K562 (cell line): ENCODE results near the gene RAI14. TPM values are rescaled to one million over a fixed set of nuclear protein-coding genes. Genes with fewer than 3 reads are reported as not detected.

Source experiments
- ATAC-seq: fragments of 200-7000 bp; cut with Tn5 transposase; 3 replicates; pipeline ENCODE4 v1.9.1; 2020; ENCODE audit warnings: moderate library complexity
- BruUV-seq: library from RNA; stranded (reverse); fragments of 400-500 nt; replicated peaks from 2 replicates; lab custom pipeline; 2021; lab: Mats Ljungman, UMichigan
- CTCF ChIA-PET: fragments of 300-600 bp; formaldehyde crosslinking; extraction: SDS; loops from one replicate; lab custom pipeline; 2021; ENCODE audit warnings: low intra/inter-chr PET ratio; lab: Yijun Ruan, JAX
- POLR2A ChIA-PET: fragments of 300-600, 350-650 bp; sonication (Branson Sonifier 250); formaldehyde crosslinking; extraction: SDS; loops from one replicate; lab custom pipeline; 2021; ENCODE audit warnings: antibody characterized with exemption, inconsistent platforms; lab: Yijun Ruan, JAX
- DNase-seq, 4 experiments: peaks; one replicate each; pipeline versions ENCODE4 v3.0.0 to v3.0.0-alpha.2; 2011 to 2018; ENCODE audit warnings: low spot score in 3 of 4, mixed read lengths in 3 of 4; ENCODE audit errors: extremely low read depth in 1 of 4
- FAIRE-seq: peaks from 2 replicates; lab custom pipeline; 2011; peaks lifted over from hg19 to GRCh38; lab: Jason Lieb, UNC
- H2AFZ ChIP-seq: 2 replicates; pipeline ENCODE4 v1.6.0; 2011; ENCODE audit warnings: low read depth, low read length, control low read depth, inconsistent platforms
- H3K27ac ChIP-seq: fragments of 200-600 bp; 3 replicates; pipeline ENCODE4 v1.8.0; 2011; ENCODE audit warnings: low read depth, mild to moderate bottlenecking, control low read depth, inconsistent platforms, low read length, moderate library complexity, mixed read lengths; ENCODE audit errors: extremely low read depth
- H3K27me3 ChIP-seq, 2 experiments: fragments of 300-600 bp in 1 of 2; 2 replicates in 1 of 2; 3 replicates in 1 of 2; pipeline versions ENCODE4 v1.6.0 to v1.8.0; 2011; ENCODE audit warnings: inconsistent platforms in 2 of 2, low read length in 2 of 2, mild to moderate bottlenecking in 1 of 2, mixed read lengths in 1 of 2, moderate library complexity in 1 of 2; ENCODE audit not compliant: control insufficient read depth in 2 of 2, insufficient read depth in 2 of 2
- H3K36me3 ChIP-seq: fragments of 300-600 bp; 3 replicates; pipeline ENCODE4 v1.8.0; 2011; ENCODE audit warnings: mild to moderate bottlenecking, low read length, inconsistent platforms; ENCODE audit not compliant: control insufficient read depth, insufficient read depth
- H3K4me1 ChIP-seq, 2 experiments: fragments of 200-600 bp in 1 of 2; replicated peaks in 1 of 2; 2 replicates in 1 of 2; 3 replicates in 1 of 2; pipeline versions ENCODE4 v1.5.1 to v1.8.0; 2011; ENCODE audit warnings: inconsistent platforms in 2 of 2, low read length in 2 of 2, mild to moderate bottlenecking in 1 of 2, mixed read lengths in 1 of 2, moderate library complexity in 1 of 2; ENCODE audit not compliant: control insufficient read depth in 2 of 2, insufficient read depth in 2 of 2
- H3K4me2 ChIP-seq: 2 replicates; pipeline ENCODE4 v1.6.1; 2011; ENCODE audit warnings: low read length, control low read depth, inconsistent platforms, mixed read lengths; ENCODE audit not compliant: insufficient read depth
- H3K4me3 ChIP-seq: fragments of 200-600 bp; sonication (generic), shearing (Covaris generic); 2 replicates; pipeline ENCODE4 v1.5.1; 2016; ENCODE audit warnings: control low read depth, inconsistent platforms
- H3K79me2 ChIP-seq: fragments of 200-600 bp; 3 replicates; pipeline ENCODE4 v1.8.0; 2011; ENCODE audit warnings: low read length, inconsistent platforms; ENCODE audit not compliant: control insufficient read depth, insufficient read depth
- H3K9ac ChIP-seq, 2 experiments: 2 replicates each; pipeline versions ENCODE4 v1.6.0 to v1.6.1; 2011; ENCODE audit warnings: low read depth in 2 of 2, low read length in 2 of 2, control low read depth in 1 of 2, inconsistent platforms in 1 of 2, mild to moderate bottlenecking in 1 of 2, mixed read lengths in 1 of 2; ENCODE audit not compliant: insufficient read depth in 1 of 2
- H3K9me1 ChIP-seq: one replicate; pipeline ENCODE4 v1.6.0; 2011; ENCODE audit warnings: inconsistent platforms, mild to moderate bottlenecking, low read length, moderate library complexity; ENCODE audit not compliant: control insufficient read depth, insufficient read depth
- H3K9me3 ChIP-seq: replicated peaks from 2 replicates; pipeline ENCODE4 v1.5.1; 2011; ENCODE audit warnings: low read depth, low read length, inconsistent platforms; ENCODE audit not compliant: control insufficient read depth, insufficient read depth
- H4K20me1 ChIP-seq: replicated peaks from 2 replicates; pipeline ENCODE4 v1.6.1; 2011; ENCODE audit warnings: low read length, inconsistent platforms, mixed read lengths; ENCODE audit not compliant: control insufficient read depth, insufficient read depth
- AFF4 ChIP-seq: sonication (generic); formaldehyde crosslinking; IDR thresholded peaks from 2 replicates; pipeline ENCODE4 v1.8.0; 2023; ENCODE audit warnings: mild to moderate bottlenecking, missing genetic modification reagents
- POLR2H ChIP-seq: IDR thresholded peaks from 2 replicates; pipeline ENCODE4 v1.6.1; 2016; ENCODE audit warnings: missing genetic modification characterization, low read depth, mild to moderate bottlenecking, control low read depth, missing compliant biosample characterization, moderate library complexity
- YBX1 ChIP-seq: fragments of 450-650 bp; IDR thresholded peaks from 2 replicates; pipeline ENCODE4 v1.7.1; 2016; ENCODE audit warnings: mild to moderate bottlenecking
- ZC3H8 ChIP-seq: fragments of 450-650 bp; IDR thresholded peaks from 2 replicates; pipeline ENCODE4 v1.6.1; 2017
- ZNF212 ChIP-seq: fragments of 450-650 bp; formaldehyde crosslinking; IDR thresholded peaks from 2 replicates; pipeline ENCODE4 v1.4.0; 2020; ENCODE audit warnings: mild to moderate bottlenecking
- ZNF224 ChIP-seq: sonication (generic); formaldehyde crosslinking; IDR thresholded peaks from 2 replicates; pipeline ENCODE4 v1.8.0; 2022; ENCODE audit warnings: mild to moderate bottlenecking, missing genetic modification reagents
- WGBS: fragments of 100-300 bp; shearing (Covaris generic); methylation state at CpG from one replicate; pipeline ENCODE4 v1.1.6; 2016; ENCODE audit warnings: low coverage, mixed read lengths; ENCODE audit not compliant: insufficient coverage; ENCODE audit errors: missing lambda C conversion rate; 5-methylcytosine and 5-hydroxymethylcytosine counted together
- in situ Hi-C: fragments of 300-500 bp; cut with MboI; formaldehyde crosslinking; loops from 4 replicates; pipeline ENCODE4 v1.15.0; 2018; ENCODE audit warnings: inconsistent platforms, mixed read lengths
- intact Hi-C: fragments of 100-400 bp; cut with micrococcal nuclease; formaldehyde crosslinking; loops from 2 replicates; pipeline ENCODE4 v1.14.2; 2022
- polyA plus RNA-seq, 8 experiments: library from polyadenylated mRNA; depleted of rRNA in 4 of 8; stranded (reverse) in 5 of 8; unstranded in 3 of 8; fragments of >200 nt; fragmentation: Nextera tagmentation in 2 of 8; fragmentation: Illumina TruSeq in 1 of 8; extraction: Ambion mirVana in 2 of 8; extraction: Trizol in 1 of 8; gene quantifications; 2 replicates each; pipeline versions ENCODE4 v1.2.1 to v1.2.3, GENCODE V29; 2011 to 2014; ENCODE audit warnings: inconsistent platforms in 1 of 8, missing spikeins in 1 of 8
- total RNA-seq, 7 experiments: library from RNA; depleted of rRNA in 6 of 7; stranded (reverse); fragments of >200 nt in 6 of 7; fragmentation: Illumina TruSeq in 2 of 7; extraction: Trizol in 2 of 7; gene quantifications; 2 replicates each; pipeline versions ENCODE4 v1.2.1 to v1.2.3, GENCODE V29; 2011 to 2021; ENCODE audit warnings: low replicate concordance in 1 of 7
- TF ChIP-seq, protein P1 (sequence below): fragments of 250-450 bp; sonication (Bioruptor Pico); IDR thresholded peaks from 2 replicates; pipeline ENCODE4 v1.5.0; 2022; ENCODE audit warnings: mild to moderate bottlenecking

RAI14 gene
- total and polyA plus RNA-seq, 9 of the 15 experiments (the other 6 are each of a cell fraction or from before 2014, with no cell fraction given): 11.3 to 82.5 (median 34.8) TPM

DNA sequence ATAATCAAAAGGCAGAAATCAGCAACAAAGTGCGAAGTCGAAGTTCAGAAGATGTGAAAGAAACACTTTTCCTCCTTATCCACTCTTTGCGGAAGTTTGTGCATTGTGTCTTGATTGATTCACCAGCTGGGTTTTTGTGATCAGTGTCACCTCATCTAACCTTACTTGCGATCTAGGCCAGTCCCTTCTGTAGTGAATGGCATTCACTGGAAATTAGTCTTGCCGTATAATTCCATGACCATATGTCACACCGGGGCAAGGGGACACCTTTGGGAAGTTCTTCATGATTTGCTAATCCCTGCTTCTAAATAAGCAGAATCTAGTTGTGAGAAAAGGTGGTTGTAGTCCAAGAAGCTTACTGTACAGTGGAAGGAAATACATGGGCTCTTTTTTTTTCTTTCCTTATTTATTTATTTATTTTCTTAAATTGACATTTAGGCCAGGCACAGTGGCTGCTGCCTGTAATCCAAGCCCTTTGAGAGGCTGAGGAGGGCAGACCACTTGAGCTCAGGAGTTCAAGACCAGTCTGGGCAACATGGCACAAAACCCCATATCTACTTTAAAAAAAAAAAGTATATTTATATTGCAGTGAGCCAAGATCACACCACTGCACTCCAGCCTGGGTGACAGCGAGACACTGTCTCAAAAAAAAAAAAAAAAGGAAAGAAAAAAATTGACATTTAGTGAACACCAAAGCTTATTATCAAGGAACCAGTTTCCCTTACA is 7.8 kb downstream of the RAI14 start:
- CTCF ChIA-PET: no interaction called here
- no peaks in the 10 kb centered on the region for H3K27me3 ChIP-seq
- TF ChIP-seq ZNF212: no peak
- peak; percentile 94 for TF ChIP-seq ZNF224 (CRISPR knock-in tag)
- TF ChIP-seq, all 486 proteins: peak for 1
- intact Hi-C loops (no loop called here), in situ Hi-C loops (no loop called here)
- no peak overlapping the region for H3K4me2 ChIP-seq
- H3K4me1 ChIP-seq: peaks cover 6 to 8% of the 10 kb centered on the region in 2 experiments; a peak in 3 of 5 replicates
- no peak overlapping the region for H3K27ac ChIP-seq
- no peak overlapping the region for H2AFZ ChIP-seq
- no peaks in the 10 kb centered on the region for H3K9me1 ChIP-seq
- DNase-seq (no peak), FAIRE-seq (no peak), ATAC-seq (no peak)
- H3K4me3 ChIP-seq: no peak overlapping the region
- WGBS: 75% methylated on average over 7 of the region's 7 CpGs
- POLR2A ChIA-PET: interaction anchor here (0.6 to 1.4 kb wide), 4 partner anchors 16 to 227 kb away, joined by 3 to 7 read pairs (median 4); no protein-coding TSS in a partner anchor
- H3K9ac ChIP-seq: no peak overlapping the region
- peaks cover 10% of the 10 kb centered on the region; the same call in 2 of the 3 replicates for H3K36me3 ChIP-seq
- H3K79me2 ChIP-seq: peaks cover 55% of the 10 kb centered on the region
- BruUV-seq: no TSS peak
- H4K20me1 ChIP-seq: no peaks in the 10 kb centered on the region; the same call in 1 of the 2 replicates
- no peaks in the 10 kb centered on the region for H3K9me3 ChIP-seq

DNA sequence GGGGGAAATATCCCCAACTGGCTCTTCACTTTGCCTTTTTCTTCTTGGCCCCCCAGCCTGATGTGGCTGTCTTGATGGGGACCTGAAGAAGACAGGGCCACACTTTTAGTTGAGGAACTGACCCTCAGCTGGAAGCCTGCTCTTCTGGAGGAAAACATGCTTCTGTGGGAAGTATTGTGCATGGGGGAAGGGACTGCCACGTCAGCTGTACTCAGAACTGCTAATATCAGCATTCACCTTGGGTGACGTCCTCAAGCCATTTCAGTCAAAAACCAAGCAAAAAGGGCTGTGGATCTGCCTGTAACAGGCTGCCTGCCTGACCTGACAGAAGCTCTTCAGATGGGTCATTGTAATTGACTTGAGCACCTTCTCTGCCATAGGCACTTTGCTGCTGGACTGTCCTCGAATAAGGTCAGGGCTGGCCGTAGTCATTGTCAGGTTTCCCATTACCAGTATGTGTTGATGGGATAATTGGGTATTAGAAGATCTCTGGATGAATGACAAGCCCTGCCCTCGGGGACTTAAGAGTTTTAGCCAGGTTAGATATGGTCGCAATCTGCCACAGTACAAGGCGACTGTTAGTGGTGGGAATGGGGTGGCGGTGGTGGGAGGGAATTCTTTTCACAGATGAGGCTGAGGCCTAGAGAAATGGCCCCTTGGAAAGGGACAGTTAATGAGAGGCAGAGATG is 10.4 kb downstream of the RAI14 start:
- in situ Hi-C loops (no loop called here), intact Hi-C loops (no loop called here)
- no peaks in the 10 kb centered on the region for H3K9me1 ChIP-seq
- H3K79me2 ChIP-seq: peaks cover 44% of the 10 kb centered on the region
- ChIA-PET CTCF (no interaction called here), POLR2A (interaction anchor here (1.0 kb wide), 2 partner anchors 8 to 249 kb away, joined by 3 to 4 read pairs; partner anchors contain the start of genes BRIX1 and RAD1)
- peak overlapping the region; percentile 6; the same call in 1 of the 2 replicates for H2AFZ ChIP-seq
- FAIRE-seq (no peak), ATAC-seq (peak; percentile 31), DNase-seq (no peak)
- H3K9ac ChIP-seq: peak overlapping the region; percentile 8 to 74; a peak in 1 of 4 replicates
- BruUV-seq: no TSS peak
- H3K4me3 ChIP-seq: no peak overlapping the region
- no peaks in the 10 kb centered on the region for H3K27me3 ChIP-seq
- no peaks in the 10 kb centered on the region for H4K20me1 ChIP-seq
- peak overlapping the region; percentile 14 for H3K4me2 ChIP-seq
- H3K36me3 ChIP-seq: peaks cover 10% of the 10 kb centered on the region; the same call in 2 of the 3 replicates
- H3K27ac ChIP-seq: peak overlapping the region; percentile 26; the same call in 1 of the 3 replicates
- 72% methylated on average over 8 of the region's 8 CpGs for WGBS
- H3K4me1 ChIP-seq: peaks cover 6 to 8% of the 10 kb centered on the region in 2 experiments; a peak in 3 of 5 replicates
- no peaks in the 10 kb centered on the region for H3K9me3 ChIP-seq
- TF ChIP-seq, protein P1, sequence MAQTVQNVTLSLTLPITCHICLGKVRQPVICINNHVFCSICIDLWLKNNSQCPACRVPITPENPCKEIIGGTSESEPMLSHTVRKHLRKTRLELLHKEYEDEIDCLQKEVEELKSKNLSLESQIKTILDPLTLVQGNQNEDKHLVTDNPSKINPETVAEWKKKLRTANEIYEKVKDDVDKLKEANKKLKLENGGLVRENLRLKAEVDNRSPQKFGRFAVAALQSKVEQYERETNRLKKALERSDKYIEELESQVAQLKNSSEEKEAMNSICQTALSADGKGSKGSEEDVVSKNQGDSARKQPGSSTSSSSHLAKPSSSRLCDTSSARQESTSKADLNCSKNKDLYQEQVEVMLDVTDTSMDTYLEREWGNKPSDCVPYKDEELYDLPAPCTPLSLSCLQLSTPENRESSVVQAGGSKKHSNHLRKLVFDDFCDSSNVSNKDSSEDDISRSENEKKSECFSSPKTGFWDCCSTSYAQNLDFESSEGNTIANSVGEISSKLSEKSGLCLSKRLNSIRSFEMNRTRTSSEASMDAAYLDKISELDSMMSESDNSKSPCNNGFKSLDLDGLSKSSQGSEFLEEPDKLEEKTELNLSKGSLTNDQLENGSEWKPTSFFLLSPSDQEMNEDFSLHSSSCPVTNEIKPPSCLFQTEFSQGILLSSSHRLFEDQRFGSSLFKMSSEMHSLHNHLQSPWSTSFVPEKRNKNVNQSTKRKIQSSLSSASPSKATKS (CRISPR knock-in tag): no peak
- no peak for TF ChIP-seq ZC3H8
- TF ChIP-seq YBX1: no peak
- TF ChIP-seq AFF4 (CRISPR knock-in tag): no peak
- no peak for TF ChIP-seq POLR2H (tag)
